Urinary bladder (tissue), 4 donors: ENCODE measurements around the gene ZNF213. TPM values are rescaled to one million over a fixed set of nuclear protein-coding genes. Genes with fewer than 3 reads are reported as not detected.
"Not testable (repeated sequence)": the region's sequence is repeated elsewhere in the genome, so short reads cannot be mapped to it uniquely, and the experiment has no call there.

Experiments used
- DNase-seq: peaks from one replicate; pipeline ENCODE4 v3.0.0-alpha.2; 2015; ENCODE audit errors: extremely low spot score
- H3K27ac ChIP-seq: one replicate; pipeline ENCODE4 v1.5.1; 2013; ENCODE audit warnings: low read depth, mild to moderate bottlenecking, moderate library complexity
- H3K36me3 ChIP-seq: one replicate; pipeline ENCODE4 v1.6.1; 2013; ENCODE audit warnings: mild to moderate bottlenecking, moderate library complexity; ENCODE audit not compliant: insufficient read depth
- H3K4me1 ChIP-seq: one replicate; pipeline ENCODE4 v1.6.1; 2013; ENCODE audit warnings: mild to moderate bottlenecking, moderate library complexity; ENCODE audit not compliant: insufficient read depth
- H3K4me3 ChIP-seq: one replicate; pipeline ENCODE4 v1.5.1; 2013; ENCODE audit warnings: low read depth, low read length
- WGBS: extraction: QIAGEN DNeasy Blood & Tissue Kit; methylation state at CpG from one replicate; pipeline ENCODE4 v1.1.7; 2013; 5-methylcytosine and 5-hydroxymethylcytosine counted together
- polyA plus RNA-seq: library from polyadenylated mRNA; stranded (reverse); fragments of 200-250 nt; gene quantifications from one replicate; pipeline ENCODE4 v1.2.3, GENCODE V29; 2013
- total RNA-seq: library from RNA; depleted of rRNA; stranded (reverse); fragments of >200 nt; gene quantifications from one replicate; pipeline ENCODE4 v1.2.3, GENCODE V29; 2014
- donor health status: healthy with polysubstance abuse.
- donor health status: healthy.

ZNF213 gene
- total and polyA plus RNA-seq, 2 donors: 4.0 to 16.0 TPM

DNA sequence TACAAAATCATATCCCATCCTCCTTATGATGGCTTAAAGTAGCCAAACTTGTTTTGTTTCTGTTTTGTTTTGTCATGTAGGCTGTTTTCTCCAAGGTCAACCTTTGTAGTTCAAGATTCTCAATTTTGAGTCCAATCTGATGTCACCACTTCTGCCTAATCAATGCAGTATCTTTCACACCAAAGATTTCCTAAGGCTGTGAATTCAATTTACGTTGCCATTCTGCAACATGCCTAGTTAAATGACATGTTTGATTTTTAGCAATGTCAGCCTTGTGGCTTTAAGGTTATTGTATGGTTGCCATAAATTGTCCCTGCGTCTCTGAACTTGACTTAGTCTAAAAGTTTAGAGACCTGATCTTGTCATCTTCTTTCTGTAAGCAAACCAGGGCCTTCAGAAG lies 20.4 kb downstream of the ZNF213 start:
- H3K4me1 ChIP-seq: no peaks in the 10 kb centered on the region
- WGBS: 86% methylated on average over 2 of the region's 2 CpGs

DNA sequence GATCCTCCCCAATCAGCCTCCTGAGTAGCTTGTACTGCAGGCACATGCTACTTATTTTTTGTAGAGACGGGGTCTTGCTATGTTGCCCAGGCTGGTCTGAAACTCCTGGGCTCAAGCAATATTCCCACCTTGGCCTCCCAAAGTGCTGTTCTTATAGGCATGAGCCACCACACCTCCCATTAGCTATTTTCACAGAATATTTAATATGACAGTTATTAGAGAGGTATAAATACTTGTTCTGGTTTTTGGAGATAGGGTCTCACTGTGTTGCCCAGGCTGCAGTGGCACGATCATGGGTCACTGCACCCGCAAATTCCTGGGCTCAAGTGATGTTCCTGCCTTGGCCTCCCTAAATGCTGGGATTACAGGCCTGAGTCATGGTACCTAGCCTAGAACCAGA lies 21.1 kb downstream of the ZNF213 start:
- no peak overlapping the region for H3K4me3 ChIP-seq
- H3K4me1 ChIP-seq: no peaks in the 10 kb centered on the region
- DNase-seq: no peak
- no peaks in the 10 kb centered on the region for H3K36me3 ChIP-seq
- no peak overlapping the region for H3K27ac ChIP-seq
- WGBS: 95% methylated on average over 3 of the region's 3 CpGs

More for the DNA sequence above, 20.4 kb downstream of the ZNF213 start:
- H3K36me3 ChIP-seq: no peaks in the 10 kb centered on the region
- no peak overlapping the region for H3K4me3 ChIP-seq
- no peak for DNase-seq
- no peak overlapping the region for H3K27ac ChIP-seq

DNA sequence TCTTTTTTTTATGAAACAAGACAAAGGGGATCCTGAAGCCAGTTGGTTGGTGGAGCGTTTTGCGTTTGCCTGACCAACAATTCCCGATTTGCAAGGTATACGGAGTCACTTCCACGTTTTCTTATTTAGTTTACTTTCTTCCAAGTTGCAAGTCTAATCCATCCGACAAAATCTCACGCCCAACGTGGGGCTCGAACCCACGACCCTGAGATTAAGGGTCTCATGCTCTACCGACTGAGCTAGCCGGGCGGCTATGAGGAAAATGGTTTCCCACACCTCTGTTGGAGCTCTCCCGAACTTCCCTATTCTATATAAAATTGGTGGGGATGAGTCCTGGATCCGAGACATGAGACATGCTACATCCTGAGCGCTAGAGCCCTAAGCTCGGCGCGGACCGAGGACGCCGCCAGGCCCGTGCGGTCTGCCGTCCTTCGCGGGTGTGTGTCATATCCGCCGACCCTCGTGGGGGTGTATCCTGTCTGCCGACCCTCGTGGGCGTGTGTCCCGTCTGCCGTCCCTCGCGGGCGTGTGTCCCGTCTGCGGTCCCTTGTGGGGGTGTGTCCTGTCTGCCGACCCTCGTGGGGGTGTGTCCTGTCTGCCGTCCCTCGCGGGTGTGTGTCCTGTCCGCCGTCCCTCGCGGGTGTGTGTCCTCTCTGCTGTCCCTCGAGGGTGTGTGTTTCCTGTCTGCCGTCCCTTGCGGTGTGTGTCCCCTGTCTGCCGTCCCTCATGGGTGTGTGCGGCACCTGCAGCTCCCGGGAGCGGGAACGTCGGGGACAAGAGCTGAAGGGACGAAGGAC lies 22.6 kb downstream of the ZNF213 start:
- H3K27ac ChIP-seq: peak overlapping the region; percentile 84
- peak; percentile 76 for DNase-seq
- WGBS: 1% methylated on average over 59 of the region's 59 CpGs
- H3K4me3 ChIP-seq: peak overlapping the region; percentile 66
- no peaks in the 10 kb centered on the region for H3K36me3 ChIP-seq
- no peaks in the 10 kb centered on the region for H3K4me1 ChIP-seq

DNA sequence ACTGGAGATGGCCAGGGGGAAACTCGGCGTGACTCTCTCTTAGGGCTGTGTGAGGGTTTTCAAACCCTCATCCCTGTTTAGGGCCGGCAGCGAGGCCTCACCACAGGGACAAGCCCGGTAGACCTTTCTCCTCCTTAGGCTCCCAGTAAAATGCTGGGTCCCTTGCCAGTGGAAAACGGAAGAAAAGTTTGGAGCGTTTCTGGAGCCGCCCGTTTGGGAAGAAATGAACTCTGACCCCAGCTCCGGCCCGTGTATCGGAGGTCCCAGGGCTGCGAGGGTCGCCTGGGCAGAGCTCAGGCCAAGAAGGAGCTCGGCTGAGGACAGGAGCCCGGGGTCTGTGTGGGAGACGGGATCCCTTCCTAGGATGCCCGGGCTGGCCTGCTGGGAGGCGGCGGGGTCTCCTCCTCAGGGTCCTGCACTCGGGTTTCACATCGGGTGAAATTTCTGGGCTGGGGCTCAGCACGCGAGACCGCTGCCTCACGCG lies 23.2 kb downstream of the ZNF213 start:
- Histone ChIP-seq H3K4me3 (peak overlapping the region; percentile 66), H3K27ac (peak overlapping the region; percentile 84), H3K4me1 (no peaks in the 10 kb centered on the region), H3K36me3 (no peaks in the 10 kb centered on the region)
- DNase-seq: no peak
- WGBS: under 1% methylated on average over 27 of the region's 27 CpGs

DNA sequence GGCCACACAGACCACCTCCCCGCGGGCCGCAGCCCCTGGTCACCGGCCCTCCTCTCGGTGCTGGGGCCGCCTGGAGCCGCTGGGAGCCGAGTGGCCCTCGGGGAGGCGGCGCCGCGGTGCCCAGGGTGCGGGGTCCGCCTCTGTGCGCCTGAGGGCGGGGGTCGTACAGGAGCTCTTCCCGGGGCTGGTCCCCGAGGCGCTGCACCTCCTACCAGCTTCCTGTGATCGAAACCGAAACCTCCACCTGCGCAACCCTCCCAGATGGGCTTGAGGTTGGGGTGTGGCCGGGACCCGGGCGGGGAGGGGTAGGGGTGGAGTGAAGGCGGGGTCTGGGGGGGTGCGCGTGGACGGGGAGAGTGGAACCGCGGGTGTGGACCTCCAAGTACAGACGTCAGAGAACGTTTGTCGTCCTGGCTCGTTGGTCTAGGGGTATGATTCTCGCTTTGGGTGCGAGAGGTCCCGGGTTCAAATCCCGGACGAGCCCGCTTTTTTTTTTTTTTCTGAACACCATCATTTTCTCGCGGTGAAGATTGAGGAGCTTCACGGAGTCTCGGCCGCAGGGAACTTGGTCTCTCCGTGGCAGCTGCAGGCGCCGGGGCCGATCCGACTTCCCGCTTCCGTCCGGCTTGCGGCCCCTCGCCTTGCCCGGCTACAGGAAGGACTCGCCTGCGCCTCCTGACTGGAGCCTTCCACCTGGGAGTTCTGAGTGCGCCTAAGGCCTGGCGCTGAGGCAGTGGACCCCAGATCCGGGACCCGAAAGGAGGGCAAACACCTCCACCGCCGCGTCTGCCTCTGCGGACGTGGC lies 23.9 kb downstream of the ZNF213 start:
- 1% methylated on average over 70 of the region's 70 CpGs for WGBS
- Histone ChIP-seq H3K4me1 (no peaks in the 10 kb centered on the region), H3K36me3 (no peaks in the 10 kb centered on the region), H3K27ac (peak overlapping the region; percentile 84), H3K4me3 (peak overlapping the region; percentile 66)
- peak; percentile 53 for DNase-seq

DNA sequence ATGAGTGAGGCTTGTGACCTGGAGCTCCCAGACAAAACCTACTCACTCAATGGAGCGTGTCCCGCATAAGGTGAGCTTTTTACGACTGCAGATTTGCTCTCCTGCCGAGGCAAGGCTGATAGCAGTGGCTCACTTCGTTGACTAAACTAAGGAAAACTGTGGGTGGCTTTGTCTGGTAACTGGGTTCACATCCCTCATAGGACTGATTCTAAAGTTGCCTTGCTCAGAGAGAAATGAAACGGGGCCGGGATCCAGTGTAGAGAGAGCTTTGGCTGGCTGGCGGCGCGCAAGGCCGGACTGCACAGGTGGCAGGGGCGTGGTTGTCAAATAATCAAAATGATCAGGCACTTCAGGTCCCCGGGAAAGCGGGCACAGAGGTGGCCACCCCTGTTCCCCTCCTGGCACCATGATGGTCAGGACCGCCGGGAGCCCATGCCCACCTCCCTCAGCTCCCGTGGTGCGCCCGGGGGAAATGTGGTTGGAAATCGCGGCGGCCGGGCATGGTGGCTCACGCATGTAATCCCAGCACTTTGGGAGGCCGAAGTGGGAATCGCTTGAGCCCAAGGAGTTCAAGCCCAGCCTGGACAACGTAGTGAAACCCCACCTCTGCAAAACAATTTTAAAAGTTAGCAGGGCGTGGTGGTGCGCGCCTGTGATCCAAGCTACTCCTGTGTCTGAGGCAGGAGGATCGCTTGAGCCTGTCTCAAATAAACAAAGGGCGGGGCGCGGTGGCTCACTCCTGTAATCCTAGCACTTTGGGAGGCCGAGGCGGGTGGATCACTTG lies 26.6 kb downstream of the ZNF213 start:
- no peak for DNase-seq
- WGBS: 82% methylated on average over 36 of the region's 36 CpGs
- no peaks in the 10 kb centered on the region for H3K4me1 ChIP-seq
- no peak overlapping the region for H3K27ac ChIP-seq
- H3K4me3 ChIP-seq: no peak overlapping the region
- no peaks in the 10 kb centered on the region for H3K36me3 ChIP-seq

DNA sequence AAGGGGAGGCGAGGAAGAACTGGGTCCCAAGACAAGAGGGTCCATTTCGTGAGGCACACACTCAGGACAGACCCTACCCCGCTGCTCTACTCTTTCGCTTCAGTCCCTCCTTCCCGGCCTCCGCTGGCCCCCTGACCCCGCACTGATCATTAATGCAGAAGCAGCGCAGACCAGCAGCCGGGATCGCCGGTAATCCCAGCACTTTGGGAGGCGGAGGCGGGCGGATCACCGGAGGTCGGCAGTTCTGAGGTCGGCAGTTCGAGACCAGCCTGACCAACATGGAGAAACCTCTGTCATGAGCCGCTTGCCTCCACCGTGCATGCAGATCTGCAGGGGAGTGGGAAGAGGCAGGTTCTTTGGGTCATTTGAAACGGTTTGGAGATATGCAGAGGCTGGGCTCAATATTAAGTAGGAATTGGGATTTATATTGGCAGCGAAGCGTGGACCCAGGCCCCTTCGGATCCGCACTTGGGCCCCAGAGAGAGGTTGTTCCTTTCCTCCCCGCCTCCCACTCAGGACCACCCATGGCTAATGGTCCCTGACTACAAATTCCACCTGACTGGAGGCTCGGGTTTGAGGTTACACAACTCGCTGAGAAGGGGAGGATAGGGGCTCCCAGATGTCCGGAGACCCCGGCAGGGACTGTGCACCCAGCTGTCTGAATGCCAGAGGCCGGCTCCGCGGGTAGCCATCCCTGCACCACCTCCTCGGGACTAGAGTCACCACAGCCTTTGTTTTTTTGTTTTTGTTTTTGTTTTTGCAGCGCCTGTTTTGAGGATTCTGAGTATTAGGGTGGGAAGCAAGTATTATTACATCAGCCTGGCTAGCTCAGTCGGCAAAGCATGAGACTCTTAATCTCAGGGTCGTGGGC lies 29.5 kb downstream of the ZNF213 start:
- no peak overlapping the region for H3K4me3 ChIP-seq
- DNase-seq: no peak
- H3K27ac ChIP-seq: no peak overlapping the region
- no peaks in the 10 kb centered on the region for H3K36me3 ChIP-seq
- H3K4me1 ChIP-seq: no peaks in the 10 kb centered on the region
- 85% methylated on average over 37 of the region's 37 CpGs for WGBS

DNA sequence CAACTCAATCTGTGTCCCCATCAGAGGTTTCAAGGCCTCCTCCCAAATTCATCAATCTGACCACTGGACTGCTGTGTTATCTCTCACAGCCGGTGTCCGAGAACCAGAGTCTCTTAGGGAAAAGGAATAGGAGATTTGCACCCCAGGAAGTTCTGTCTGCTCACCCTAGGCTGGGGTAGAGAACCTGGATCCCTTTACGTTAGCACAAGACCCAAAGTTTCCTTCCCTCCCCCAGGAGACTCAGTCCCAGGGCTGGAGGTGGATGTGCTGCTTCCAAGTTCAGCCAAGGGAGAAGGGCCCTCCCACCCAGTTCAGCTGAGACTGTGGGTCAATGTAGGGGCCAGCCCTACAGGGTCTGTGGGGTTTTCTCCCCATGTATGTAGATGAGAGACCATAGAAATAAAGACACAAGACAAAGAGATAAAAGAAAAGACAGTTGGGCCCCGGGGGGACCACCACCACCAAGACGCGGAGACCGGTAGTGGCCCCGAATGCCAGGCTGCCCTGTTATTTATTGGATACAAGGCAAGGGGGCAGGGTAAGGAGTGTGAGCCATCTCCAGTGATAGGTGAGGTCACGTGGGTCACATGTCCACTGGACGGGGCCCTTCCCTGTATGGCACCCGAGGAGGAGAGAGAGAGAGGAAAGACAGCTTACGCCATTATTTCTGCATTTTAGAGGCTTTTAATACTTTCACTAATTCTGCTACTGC lies 30.4 kb downstream of the ZNF213 start:
- 91% methylated on average over 12 of the region's 12 CpGs for WGBS
- Histone ChIP-seq H3K36me3 (no peaks in the 10 kb centered on the region), H3K4me3 (no peak overlapping the region), H3K4me1 (no peaks in the 10 kb centered on the region), H3K27ac (no peak overlapping the region)
- DNase-seq: no peak

DNA sequence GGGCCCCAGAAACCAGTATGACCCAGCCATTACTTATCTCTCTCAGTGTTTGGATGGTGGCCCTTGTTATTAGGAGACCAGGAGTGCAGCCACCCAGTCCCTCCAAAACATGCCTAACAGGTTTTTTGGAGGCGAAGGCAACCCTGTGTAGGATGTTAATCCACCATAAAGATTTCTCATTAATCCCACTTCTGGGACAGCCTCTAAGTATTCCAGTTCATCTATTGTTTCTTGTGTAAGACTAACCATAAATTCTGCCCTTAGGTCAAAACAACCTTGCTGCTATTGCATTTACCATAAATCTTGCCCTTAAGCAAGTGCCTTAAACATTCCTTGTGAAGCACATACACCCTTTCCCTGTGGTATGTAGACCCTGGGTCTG lies 31.7 kb downstream of the ZNF213 start:
- Histone ChIP-seq H3K4me3 (no peak overlapping the region), H3K27ac (no peak overlapping the region), H3K4me1 (no peaks in the 10 kb centered on the region), H3K36me3 (no peaks in the 10 kb centered on the region)
- WGBS: 30% methylated on average over 1 of the region's 1 CpG
- DNase-seq: no peak

DNA sequence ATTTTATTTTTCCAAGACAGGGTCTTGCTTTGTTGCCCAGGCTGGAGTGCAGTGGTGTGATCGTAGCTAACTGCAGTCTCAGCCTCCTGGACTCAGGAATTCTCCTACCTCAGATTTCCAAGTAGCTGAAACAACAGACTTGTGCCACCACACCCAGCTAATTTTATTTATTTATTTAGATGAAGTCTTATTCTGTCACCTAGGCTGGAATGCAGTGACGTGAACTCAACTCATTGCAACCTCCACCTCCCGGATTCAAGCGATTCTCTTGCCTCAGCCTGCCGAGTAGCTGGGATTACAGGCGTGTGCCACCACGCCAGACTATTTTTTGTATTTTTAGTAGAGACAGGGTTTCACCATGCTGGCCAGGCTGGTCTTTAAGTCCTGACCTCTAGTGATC lies 33.9 kb downstream of the ZNF213 start:
- WGBS: 80% methylated on average over 7 of the region's 7 CpGs
- not testable (repeated sequence) for H3K36me3 ChIP-seq, H3K27ac ChIP-seq, H3K4me1 ChIP-seq, H3K4me3 ChIP-seq, DNase-seq

DNA sequence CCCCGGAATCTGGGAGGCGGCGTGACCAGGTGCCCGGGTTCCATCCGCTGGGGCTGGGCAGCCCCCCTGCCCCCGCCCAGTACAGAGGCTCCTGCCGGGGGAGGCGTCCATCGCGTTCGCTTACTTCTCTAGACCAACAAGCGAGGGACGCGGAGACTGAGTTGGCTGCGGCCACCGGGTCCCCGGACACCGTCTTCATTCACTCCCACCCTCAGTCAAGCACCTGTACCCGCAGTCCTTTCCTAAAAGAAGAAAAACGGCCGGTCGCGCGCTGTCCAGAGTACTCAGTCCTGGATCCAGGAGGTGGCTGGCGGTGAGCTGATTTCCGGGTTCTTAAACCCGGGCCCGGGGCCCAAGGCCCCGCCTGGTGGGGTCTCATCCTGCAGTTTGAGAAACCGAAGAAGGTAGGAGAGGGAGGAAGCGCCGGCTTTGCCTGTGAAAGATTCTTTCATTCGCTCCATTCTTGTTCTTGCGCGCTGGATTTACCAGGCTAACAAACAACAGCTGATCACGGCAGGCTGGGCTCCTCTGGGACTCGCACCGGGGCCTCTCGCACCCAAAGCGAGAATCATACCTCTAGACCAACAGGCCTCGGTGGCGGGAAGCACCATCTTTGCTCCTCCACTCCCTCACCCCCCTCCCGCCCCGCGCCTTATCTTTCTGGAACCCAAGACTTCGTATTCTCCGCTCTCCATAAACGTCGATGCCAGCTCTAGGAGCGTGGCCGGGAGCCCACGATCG lies 35.8 kb downstream of the ZNF213 start:
- WGBS: 2% methylated on average over 53 of the region's 53 CpGs
- Histone ChIP-seq H3K4me3 (peak overlapping the region; percentile 4), H3K4me1 (no peaks in the 10 kb centered on the region), H3K27ac (no peak overlapping the region), H3K36me3 (no peaks in the 10 kb centered on the region)
- no peak for DNase-seq
